ENCODE results near the gene SKIDA1.

DNA sequence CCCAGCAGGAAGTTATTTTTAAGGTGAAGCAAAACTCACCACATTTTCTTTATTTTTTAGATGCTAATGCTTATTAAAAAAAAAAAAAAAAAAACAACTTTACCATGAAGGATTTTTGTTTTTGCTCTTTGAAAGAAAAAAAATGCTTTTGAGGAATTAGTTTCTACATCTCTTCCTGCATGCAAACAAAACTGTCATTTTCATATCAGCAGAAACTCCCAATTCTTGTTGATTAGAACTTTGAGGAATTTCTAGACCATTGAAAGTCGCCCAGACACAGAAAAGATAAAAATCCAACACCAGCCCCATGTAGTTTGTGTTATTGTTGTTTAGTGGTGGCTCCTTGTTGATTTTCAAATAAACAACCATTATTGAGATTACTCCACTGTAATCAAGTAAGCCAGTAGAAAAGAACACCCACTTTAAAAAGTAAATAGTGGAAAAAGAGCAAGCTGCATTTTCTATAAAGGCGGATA, 14.3 kb downstream of the SKIDA1 start:
- TF ChIP-seq POLR2A (IDR thresholded peaks at IDR 0.05) (no peak), POLR2AphosphoS5 (IDR thresholded peaks at IDR 0.05) (no peak), EP300 (IDR thresholded peaks at IDR 0.05) (no peak)
- TF ChIP-seq, protein P1, sequence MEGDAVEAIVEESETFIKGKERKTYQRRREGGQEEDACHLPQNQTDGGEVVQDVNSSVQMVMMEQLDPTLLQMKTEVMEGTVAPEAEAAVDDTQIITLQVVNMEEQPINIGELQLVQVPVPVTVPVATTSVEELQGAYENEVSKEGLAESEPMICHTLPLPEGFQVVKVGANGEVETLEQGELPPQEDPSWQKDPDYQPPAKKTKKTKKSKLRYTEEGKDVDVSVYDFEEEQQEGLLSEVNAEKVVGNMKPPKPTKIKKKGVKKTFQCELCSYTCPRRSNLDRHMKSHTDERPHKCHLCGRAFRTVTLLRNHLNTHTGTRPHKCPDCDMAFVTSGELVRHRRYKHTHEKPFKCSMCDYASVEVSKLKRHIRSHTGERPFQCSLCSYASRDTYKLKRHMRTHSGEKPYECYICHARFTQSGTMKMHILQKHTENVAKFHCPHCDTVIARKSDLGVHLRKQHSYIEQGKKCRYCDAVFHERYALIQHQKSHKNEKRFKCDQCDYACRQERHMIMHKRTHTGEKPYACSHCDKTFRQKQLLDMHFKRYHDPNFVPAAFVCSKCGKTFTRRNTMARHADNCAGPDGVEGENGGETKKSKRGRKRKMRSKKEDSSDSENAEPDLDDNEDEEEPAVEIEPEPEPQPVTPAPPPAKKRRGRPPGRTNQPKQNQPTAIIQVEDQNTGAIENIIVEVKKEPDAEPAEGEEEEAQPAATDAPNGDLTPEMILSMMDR (IDR thresholded peaks at IDR 0.05): no peak
